DND-41 (cell line): ENCODE measurements around the gene COG5.

Experiments
- EZH2 ChIP-seq: IDR thresholded peaks from 3 replicates; pipeline ENCODE4 v1.6.1; 2012; ENCODE audit warnings: borderline replicate concordance, low read depth, mild to moderate bottlenecking, moderate library complexity, low read length, inconsistent platforms; ENCODE audit not compliant: severe bottlenecking
- TF ChIP-seq, protein P1 (sequence below): IDR thresholded peaks from 2 replicates; pipeline ENCODE4 v1.5.1; 2012; ENCODE audit warnings: borderline replicate concordance, low read length, moderate library complexity, mild to moderate bottlenecking; ENCODE audit not compliant: poor library complexity, severe bottlenecking; ENCODE audit errors: extremely low read depth

- TF ChIP-seq, protein P1, sequence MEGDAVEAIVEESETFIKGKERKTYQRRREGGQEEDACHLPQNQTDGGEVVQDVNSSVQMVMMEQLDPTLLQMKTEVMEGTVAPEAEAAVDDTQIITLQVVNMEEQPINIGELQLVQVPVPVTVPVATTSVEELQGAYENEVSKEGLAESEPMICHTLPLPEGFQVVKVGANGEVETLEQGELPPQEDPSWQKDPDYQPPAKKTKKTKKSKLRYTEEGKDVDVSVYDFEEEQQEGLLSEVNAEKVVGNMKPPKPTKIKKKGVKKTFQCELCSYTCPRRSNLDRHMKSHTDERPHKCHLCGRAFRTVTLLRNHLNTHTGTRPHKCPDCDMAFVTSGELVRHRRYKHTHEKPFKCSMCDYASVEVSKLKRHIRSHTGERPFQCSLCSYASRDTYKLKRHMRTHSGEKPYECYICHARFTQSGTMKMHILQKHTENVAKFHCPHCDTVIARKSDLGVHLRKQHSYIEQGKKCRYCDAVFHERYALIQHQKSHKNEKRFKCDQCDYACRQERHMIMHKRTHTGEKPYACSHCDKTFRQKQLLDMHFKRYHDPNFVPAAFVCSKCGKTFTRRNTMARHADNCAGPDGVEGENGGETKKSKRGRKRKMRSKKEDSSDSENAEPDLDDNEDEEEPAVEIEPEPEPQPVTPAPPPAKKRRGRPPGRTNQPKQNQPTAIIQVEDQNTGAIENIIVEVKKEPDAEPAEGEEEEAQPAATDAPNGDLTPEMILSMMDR: no peak
- no peak for TF ChIP-seq EZH2
Observed at GRCh38 chr7:107269790-107270189, 293.9 kb downstream of the COG5 start.
